HG03558 (cell line): ENCODE results near the gene MCM5.
"Not testable (repeated sequence)": the region's sequence is repeated elsewhere in the genome, so short reads cannot be mapped to it uniquely, and the experiment has no call there.

Source experiments
- ATAC-seq: cut with Tn5 transposase; IDR thresholded peaks from one replicate; pipeline ENCODE4 v1.9.1; 2021; ENCODE audit warnings: moderate number of reproducible peaks; ENCODE audit not compliant: unreplicated experiment; ENCODE audit errors: extremely low read depth

Gene MCM5

GRCh38 chr22:35425971-35426800, 26.2 kb downstream of the MCM5 start:
- no peak for ATAC-seq

DNA sequence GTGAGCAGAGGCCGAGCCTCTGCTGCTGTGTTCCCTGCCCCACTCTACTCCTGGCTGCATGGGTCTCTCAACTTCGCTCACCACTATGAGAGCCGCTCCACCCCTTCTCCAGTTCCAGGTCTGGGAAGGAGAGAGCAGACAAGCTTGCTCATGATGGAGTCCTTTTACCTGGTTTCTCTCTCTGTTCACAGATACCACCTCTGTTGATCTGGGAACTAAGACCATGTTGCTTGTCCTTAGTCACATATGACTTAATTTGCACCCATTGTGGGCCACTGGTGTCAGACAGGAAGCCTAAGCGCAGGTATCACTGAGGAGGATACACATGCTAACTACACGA, 26.8 kb downstream of the MCM5 start:
- no peak for ATAC-seq

DNA sequence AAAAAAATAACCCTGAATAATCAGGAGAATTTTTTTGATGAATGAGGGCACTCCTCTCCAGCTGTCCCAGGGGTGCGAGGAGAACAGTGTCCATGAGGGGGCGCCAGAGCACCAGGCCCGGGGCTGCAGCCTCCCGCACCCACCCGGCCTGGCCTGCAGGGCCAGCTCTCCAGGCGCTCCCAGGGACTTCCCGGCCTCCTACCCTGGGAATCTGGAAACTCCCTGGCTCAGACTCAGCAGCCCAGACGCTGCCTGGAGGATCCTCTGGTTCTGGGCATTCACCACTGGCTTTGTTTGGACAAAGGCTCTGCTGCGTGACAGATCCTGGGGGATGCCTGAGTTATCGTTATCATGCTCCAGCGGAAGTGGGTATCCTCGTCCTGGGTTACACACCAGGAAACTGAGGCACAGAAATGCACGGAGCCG, 31.0 kb downstream of the MCM5 start:
- ATAC-seq, result no peak

GRCh38 chr22:35431483-35432227, 31.7 kb downstream of the MCM5 start:
- no peak for ATAC-seq

DNA sequence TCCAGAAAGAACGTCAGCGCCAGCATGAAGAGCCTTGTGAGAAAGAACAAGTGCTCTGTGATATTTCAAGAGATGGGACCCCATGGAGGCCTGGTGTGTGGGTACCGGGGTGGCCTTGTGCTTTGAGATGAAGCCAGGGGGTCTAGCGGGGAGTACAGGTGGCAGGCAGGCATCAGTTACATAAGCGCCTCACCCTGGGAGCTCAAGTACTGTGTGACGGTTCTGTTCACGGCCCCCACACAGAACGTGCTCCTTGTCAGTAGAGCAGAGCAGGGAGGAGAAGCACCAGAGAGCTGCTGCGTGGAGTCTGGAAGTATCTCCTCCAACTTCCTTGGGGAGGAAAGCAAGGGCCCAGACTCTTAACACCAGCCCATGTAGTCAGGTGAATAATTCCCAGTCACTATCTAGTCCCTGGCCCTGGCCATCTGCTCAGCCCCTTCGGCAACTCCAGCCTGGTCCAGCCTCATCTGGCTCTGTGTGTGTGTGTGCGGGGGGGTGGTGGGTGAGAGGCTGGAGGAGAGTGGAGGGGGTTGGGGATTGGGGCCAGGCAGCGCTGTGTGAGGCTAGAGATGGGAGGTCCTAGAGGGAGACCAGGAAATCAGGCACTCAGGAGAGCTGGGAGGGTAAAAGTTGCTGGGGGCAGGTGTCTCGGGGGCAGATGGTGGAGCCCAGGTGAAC, 32.4 kb downstream of the MCM5 start:
- no peak for ATAC-seq

- no peak for ATAC-seq
These were observed 34.2 kb downstream of the MCM5 start for GRCh38 chr22:35434061-35434710.

GRCh38 chr22:35435201-35435740, 35.3 kb downstream of the MCM5 start:
- ATAC-seq, result no peak

DNA sequence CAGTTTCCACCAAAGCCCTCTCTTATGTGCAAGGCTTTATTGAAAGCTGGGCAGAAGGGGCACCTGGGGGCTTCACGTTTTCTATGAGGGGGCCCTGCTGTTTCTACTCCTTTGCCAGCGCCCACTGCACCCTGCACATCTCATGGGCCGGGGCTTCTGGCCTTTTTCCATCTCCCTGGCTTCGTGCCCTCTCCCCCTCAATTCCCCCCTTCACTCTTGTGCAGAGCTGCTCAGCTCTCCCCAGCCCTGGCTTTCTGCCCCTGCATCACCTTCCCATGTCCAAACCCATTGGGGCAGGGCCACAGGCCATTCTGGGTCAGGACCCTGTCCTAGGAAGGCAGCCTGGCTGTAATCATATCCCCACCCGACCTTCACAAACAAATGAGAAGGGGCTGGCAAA, 36.5 kb downstream of the MCM5 start:
- no peak for ATAC-seq

DNA sequence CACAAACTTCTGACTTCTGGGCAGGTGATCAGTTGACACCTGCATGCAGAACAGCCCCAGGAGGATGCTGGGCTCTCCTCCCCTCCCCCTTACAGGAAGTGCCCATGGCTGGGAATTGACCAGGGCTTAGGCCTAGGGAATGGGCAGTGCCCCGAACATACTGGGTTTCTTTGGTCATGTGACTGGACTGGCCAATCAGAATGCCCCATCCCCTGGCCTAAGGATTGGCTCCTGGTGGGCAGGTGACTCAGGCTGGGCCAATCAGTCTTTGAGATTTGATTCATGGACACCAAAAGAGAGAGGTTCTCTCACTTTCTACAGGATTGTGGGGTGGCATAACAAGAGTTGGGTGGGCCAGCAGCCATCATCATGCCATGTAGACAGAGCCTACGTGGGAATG, 37.1 kb downstream of the MCM5 start:
- ATAC-seq, result no peak

DNA sequence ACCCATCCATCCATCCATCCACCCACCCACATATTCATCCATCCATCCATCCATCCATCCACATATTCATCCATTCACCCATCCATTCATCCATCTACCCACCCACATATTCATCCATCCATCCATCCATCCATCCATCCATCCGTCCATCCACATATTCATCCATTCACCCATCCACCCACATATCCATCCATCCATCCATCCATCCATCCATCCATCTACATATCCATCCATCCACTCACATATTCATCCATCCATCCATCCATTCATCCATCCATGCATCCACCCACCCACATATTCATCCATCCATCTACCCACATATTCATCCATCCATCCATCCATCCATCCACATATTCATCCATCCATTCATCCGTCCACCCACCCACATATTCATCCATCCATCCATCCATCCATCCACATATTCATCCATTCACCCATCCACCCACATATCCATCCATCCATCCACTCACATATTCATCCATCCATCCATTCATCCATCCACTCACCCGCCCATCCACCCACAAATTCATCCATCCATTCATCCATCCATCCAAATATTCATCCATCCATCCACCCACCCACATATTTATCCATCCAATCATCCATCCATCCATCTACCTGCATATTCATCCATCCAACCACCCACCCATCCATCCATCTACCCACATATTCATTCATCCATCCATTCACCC, 38.9 kb downstream of the MCM5 start:
- ATAC-seq, result not testable (repeated sequence)

- no peak for ATAC-seq
These were observed 39.4 kb downstream of the MCM5 start for GRCh38 chr22:35439365-35439717.

DNA sequence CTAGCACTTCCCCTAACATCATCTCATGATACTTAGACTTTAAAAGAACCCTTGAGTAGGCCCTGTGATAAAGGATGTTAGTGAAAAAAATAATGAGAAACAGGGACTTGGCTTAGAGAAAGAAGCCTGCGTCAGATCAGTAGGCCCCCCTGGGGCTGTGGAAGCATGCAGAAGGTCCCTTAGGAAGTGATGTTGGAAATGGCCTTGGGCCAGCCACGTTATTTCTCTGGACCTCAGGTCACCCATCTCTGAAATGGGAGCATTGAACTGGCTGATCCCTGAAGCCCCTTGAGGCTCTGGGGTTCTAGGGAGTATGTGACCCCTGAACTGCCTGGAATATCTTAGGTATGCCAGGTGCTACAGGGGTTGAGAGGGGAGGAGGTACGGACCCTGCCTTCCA, 40.2 kb downstream of the MCM5 start:
- no peak for ATAC-seq

- no peak for ATAC-seq
These were observed 41.7 kb downstream of the MCM5 start for GRCh38 chr22:35441489-35442100.

GRCh38 chr22:35442471-35442870, 42.5 kb downstream of the MCM5 start:
- no peak for ATAC-seq

DNA sequence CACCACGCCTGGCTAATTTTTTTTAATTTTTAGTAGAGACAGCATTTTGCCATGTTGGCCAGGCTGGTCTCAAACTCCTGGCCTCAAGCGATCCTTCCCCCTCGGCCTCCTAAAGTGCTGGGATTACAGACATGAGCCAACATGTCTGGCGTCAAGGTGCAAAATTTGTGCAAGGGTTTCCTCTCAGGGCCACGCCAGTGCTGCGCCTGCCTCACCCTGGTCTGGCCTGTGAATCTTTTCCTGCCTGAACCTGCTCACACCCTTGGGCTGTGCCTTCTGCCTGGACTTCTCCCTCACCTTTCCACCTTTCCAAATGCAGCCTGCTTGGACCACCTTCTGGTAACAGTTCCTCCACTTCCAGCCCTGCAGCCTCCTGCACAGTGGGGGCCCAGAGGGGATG, 43.4 kb downstream of the MCM5 start:
- no peak for ATAC-seq

DNA sequence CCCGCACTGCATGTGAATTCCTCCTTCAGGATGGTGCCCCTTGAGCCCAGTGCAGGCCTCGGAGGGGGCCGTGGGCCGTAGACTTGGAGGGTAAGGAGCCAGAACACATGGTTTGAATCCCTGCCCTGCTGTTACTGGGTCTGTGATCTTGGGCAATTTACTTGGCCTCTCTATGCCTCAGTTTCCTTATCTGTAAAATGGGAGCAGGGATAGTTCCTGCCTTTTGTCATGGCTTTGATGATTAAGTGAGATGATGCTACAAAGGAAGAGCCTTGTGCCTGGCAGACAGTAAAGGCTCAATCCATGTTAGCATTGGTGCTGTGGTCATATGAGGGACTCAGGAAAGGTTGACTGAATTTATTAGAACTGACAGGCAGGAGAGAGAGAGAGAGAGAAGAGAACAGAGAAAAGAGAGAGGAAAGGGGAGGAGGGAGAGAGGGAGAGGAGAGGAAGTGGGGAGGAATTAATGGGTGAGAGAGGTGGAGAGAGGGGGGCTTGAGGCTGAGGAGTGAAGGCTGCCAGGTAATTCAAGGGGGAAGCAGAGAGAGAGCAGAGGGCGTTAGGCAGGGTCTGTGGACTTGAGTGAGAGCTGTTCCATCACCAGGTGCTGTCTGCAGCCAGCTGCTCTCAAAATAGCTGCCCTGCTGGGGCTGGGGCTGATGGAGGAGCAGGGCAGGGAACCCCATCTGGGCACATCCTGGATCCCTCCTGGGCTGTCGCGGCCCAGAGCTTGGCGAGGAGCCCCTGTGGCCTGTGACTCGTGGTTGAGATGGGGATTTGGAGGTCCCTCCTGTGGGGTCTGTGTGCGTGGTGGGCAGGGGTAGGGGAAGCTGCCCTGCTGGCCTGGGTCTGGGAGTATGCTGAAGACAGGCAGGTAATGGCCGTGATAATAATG, 44.1 kb downstream of the MCM5 start:
- no peak for ATAC-seq

- ATAC-seq, result no peak
These were observed 44.9 kb downstream of the MCM5 start for GRCh38 chr22:35444685-35445399.

GRCh38 chr22:35445933-35446332, 46.0 kb downstream of the MCM5 start:
- no peak for ATAC-seq
